GM06990 (cell line): ENCODE results near the gene DFFA.

Experiments
- DNase-seq: peaks from one replicate; pipeline ENCODE4 v3.0.0-alpha.2; 2011; ENCODE audit not compliant: insufficient read length; ENCODE audit errors: extremely low read depth
- H3K27me3 ChIP-seq: replicated peaks from 2 replicates; pipeline ENCODE4 v1.6.0; 2011; ENCODE audit warnings: low read length; ENCODE audit not compliant: control insufficient read depth, insufficient read depth
- H3K36me3 ChIP-seq: 2 replicates; pipeline ENCODE4 v1.5.1; 2011; ENCODE audit warnings: low read length; ENCODE audit not compliant: control insufficient read depth, insufficient read depth
- H3K4me3 ChIP-seq: replicated peaks from 2 replicates; pipeline ENCODE4 v1.5.1; 2011; ENCODE audit warnings: low read depth, mild to moderate bottlenecking, control low read depth, low read length
- TF ChIP-seq, protein P1 (sequence below): IDR thresholded peaks from 2 replicates; pipeline ENCODE4 v1.5.1; 2011; ENCODE audit warnings: low read length, control low read depth, mild to moderate bottlenecking, inconsistent platforms; ENCODE audit not compliant: insufficient read depth, poor library complexity, severe bottlenecking

Gene DFFA

GRCh38 chr1:10450836-10451235, 21.5 kb downstream of the DFFA start:
- no peak for DNase-seq
- H3K36me3 ChIP-seq = no peaks in the 10 kb centered on the region
- TF ChIP-seq, protein P1, sequence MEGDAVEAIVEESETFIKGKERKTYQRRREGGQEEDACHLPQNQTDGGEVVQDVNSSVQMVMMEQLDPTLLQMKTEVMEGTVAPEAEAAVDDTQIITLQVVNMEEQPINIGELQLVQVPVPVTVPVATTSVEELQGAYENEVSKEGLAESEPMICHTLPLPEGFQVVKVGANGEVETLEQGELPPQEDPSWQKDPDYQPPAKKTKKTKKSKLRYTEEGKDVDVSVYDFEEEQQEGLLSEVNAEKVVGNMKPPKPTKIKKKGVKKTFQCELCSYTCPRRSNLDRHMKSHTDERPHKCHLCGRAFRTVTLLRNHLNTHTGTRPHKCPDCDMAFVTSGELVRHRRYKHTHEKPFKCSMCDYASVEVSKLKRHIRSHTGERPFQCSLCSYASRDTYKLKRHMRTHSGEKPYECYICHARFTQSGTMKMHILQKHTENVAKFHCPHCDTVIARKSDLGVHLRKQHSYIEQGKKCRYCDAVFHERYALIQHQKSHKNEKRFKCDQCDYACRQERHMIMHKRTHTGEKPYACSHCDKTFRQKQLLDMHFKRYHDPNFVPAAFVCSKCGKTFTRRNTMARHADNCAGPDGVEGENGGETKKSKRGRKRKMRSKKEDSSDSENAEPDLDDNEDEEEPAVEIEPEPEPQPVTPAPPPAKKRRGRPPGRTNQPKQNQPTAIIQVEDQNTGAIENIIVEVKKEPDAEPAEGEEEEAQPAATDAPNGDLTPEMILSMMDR = no peak

GRCh38 chr1:10450156-10450814, 22.0 kb downstream of the DFFA start:
- no peak for DNase-seq
- Histone ChIP-seq H3K27me3 (no peaks in the 10 kb centered on the region), H3K4me3 (no peak overlapping the region), H3K36me3 (no peaks in the 10 kb centered on the region)
- TF ChIP-seq, protein P1 = no peak

More at GRCh38 chr1:10450836-10451235, 21.5 kb downstream of the DFFA start:
- no peaks in the 10 kb centered on the region for H3K27me3 ChIP-seq
- no peak overlapping the region for H3K4me3 ChIP-seq

- TF ChIP-seq, protein P1 = no peak
- Histone ChIP-seq H3K36me3 (no peaks in the 10 kb centered on the region), H3K4me3 (no peak within 1 kb of the TSS), H3K27me3 (no peaks in the 10 kb centered on the region)
- no peak for DNase-seq
Measured at GRCh38 chr1:10449751-10450150, 22.6 kb downstream of the DFFA start, which contains the start of gene CORT. Gene CORT, plus strand, starts transcription at chr1:10450031. Its CDS starts 193 bp downstream, at chr1:10450224.

- Histone ChIP-seq H3K36me3 (no peaks in the 10 kb centered on the region), H3K27me3 (no peaks in the 10 kb centered on the region)
- TF ChIP-seq, protein P1 = no peak
Measured at GRCh38 chr1:10446790-10447422, 25.4 kb downstream of the DFFA start.

GRCh38 chr1:10444795-10445397, 27.4 kb downstream of the DFFA start:
- Histone ChIP-seq H3K36me3 (no peaks in the 10 kb centered on the region), H3K4me3 (no peak overlapping the region), H3K27me3 (no peaks in the 10 kb centered on the region)
- no peak for DNase-seq
- TF ChIP-seq, protein P1 = no peak

More at GRCh38 chr1:10446790-10447422, 25.4 kb downstream of the DFFA start:
- no peak overlapping the region for H3K4me3 ChIP-seq
- no peak for DNase-seq
